OCI-LY3 (cell line): ENCODE measurements around the gene BRK1.

ENCODE experiments used
- CTCF ChIP-seq: fragments of 200-600, 300-600 bp; sonication (generic); IDR thresholded peaks from 2 replicates; pipeline ENCODE4 v1.5.1; 2014; ENCODE audit warnings: antibody characterized with exemption, low read length, low read depth
- EZH2phosphoT487 ChIP-seq: fragments of 200-600 bp; shearing (Covaris generic); IDR thresholded peaks from 2 replicates; pipeline ENCODE4 v1.6.1; 2018; ENCODE audit warnings: antibody characterized with exemption, mixed run types, low read depth

- TF ChIP-seq CTCF (no peak), EZH2phosphoT487 (no peak)
These were observed 57.8 kb downstream of the BRK1 start for GRCh38 chr3:10173095-10173925.
